CD4-positive, alpha-beta memory T cell (primary cell): Measurements from ENCODE around the gene CDC25C. TPM values are rescaled to one million over a fixed set of nuclear protein-coding genes. Genes with fewer than 3 reads are reported as not detected.
A peak's percentile ranks its signal among the peaks of the same experiment; 100 is the strongest.

Experiments
- CTCF ChIA-PET: fragments of 350-600 bp; sonication (Branson Sonifier 250); formaldehyde crosslinking; loops from one replicate; lab custom pipeline; 2021; ENCODE audit warnings: inconsistent platforms; ENCODE audit not compliant: partially characterized antibody; lab: Charles Lee
- POLR2A ChIA-PET: fragments of 350-600 bp; sonication (Branson Sonifier 250); formaldehyde crosslinking; loops from one replicate; lab custom pipeline; 2021; ENCODE audit not compliant: partially characterized antibody; lab: Charles Lee
- DNase-seq, 5 donors: peaks; one replicate each; pipeline versions ENCODE4 v3.0.0 to v3.0.0-alpha.2; 2020 to 2022; ENCODE audit warnings: mixed read lengths in 1 of 5
- H3K27ac ChIP-seq: one replicate; pipeline ENCODE4 v1.7.0; 2013; ENCODE audit warnings: low read depth, low read length
- H3K27me3 ChIP-seq: 2 replicates; pipeline ENCODE4 v1.7.0; 2013; ENCODE audit warnings: mild to moderate bottlenecking, low read length, moderate library complexity; ENCODE audit not compliant: insufficient read depth
- H3K36me3 ChIP-seq: 2 replicates; pipeline ENCODE4 v1.7.0; 2013; ENCODE audit warnings: mild to moderate bottlenecking, low read length, moderate library complexity; ENCODE audit not compliant: insufficient read depth
- H3K4me1 ChIP-seq: 2 replicates; pipeline ENCODE4 v1.7.0; 2013; ENCODE audit warnings: mild to moderate bottlenecking, low read length, moderate library complexity; ENCODE audit not compliant: insufficient read depth
- H3K4me3 ChIP-seq, 2 donors: one replicate each; pipeline ENCODE4 v1.7.0; 2013; ENCODE audit warnings: low read length in 2 of 2, mild to moderate bottlenecking in 1 of 2
- H3K9me3 ChIP-seq, 2 donors: one replicate each; pipeline ENCODE4 v1.7.0; 2013; ENCODE audit warnings: low read length in 2 of 2, control low read depth in 1 of 2; ENCODE audit not compliant: control insufficient read depth in 1 of 2
- H3K27ac Mint-ChIP-seq, 7 donors: one replicate each; pipeline ENCODE4 v1.8.0; 2020 to 2021; ENCODE audit warnings: mixed read lengths in 7 of 7, mild to moderate bottlenecking in 6 of 7, inconsistent platforms in 3 of 7, moderate library complexity in 3 of 7
- H3K27me3 Mint-ChIP-seq, 2 donors: one replicate each; pipeline ENCODE4 v1.8.0; 2020 to 2021; ENCODE audit warnings: mixed read lengths in 2 of 2
- H3K36me3 Mint-ChIP-seq, 2 donors: one replicate each; pipeline ENCODE4 v1.8.0; 2020 to 2021; ENCODE audit warnings: mixed read lengths in 2 of 2, inconsistent platforms in 1 of 2, mild to moderate bottlenecking in 1 of 2
- H3K4me1 Mint-ChIP-seq, 4 donors: one replicate each; pipeline ENCODE4 v1.8.0; 2020 to 2021; ENCODE audit warnings: mixed read lengths in 4 of 4, mild to moderate bottlenecking in 1 of 4
- H3K4me3 Mint-ChIP-seq, 8 donors: one replicate each; pipeline ENCODE4 v1.8.0; 2020 to 2021; ENCODE audit warnings: mixed read lengths in 8 of 8, mild to moderate bottlenecking in 7 of 8, moderate library complexity in 6 of 8, inconsistent platforms in 3 of 8
- H3K9me3 Mint-ChIP-seq, 8 donors: one replicate each; pipeline ENCODE4 v1.8.0; 2020 to 2021; ENCODE audit warnings: mixed read lengths in 8 of 8, mild to moderate bottlenecking in 5 of 8, inconsistent platforms in 3 of 8, moderate library complexity in 1 of 8
- intact Hi-C: fragments of 100-400 bp; cut with micrococcal nuclease; formaldehyde crosslinking; loops from one replicate; pipeline ENCODE4 v1.15.1; 2023
- polyA plus RNA-seq, 2 donors: library from polyadenylated mRNA; unstranded; fragments of 300-500 nt; fragmentation: Illumina TruSeq; gene quantifications; one replicate each; pipeline ENCODE4 v1.2.3, GENCODE V29; 2021
- total RNA-seq, 2 experiments: library from RNA; stranded (reverse); gene quantifications; one replicate each; pipeline ENCODE4 v1.2.3, GENCODE V29; 2021

Gene CDC25C
- total RNA-seq, result not detected
- polyA plus RNA-seq, result not detected

DNA sequence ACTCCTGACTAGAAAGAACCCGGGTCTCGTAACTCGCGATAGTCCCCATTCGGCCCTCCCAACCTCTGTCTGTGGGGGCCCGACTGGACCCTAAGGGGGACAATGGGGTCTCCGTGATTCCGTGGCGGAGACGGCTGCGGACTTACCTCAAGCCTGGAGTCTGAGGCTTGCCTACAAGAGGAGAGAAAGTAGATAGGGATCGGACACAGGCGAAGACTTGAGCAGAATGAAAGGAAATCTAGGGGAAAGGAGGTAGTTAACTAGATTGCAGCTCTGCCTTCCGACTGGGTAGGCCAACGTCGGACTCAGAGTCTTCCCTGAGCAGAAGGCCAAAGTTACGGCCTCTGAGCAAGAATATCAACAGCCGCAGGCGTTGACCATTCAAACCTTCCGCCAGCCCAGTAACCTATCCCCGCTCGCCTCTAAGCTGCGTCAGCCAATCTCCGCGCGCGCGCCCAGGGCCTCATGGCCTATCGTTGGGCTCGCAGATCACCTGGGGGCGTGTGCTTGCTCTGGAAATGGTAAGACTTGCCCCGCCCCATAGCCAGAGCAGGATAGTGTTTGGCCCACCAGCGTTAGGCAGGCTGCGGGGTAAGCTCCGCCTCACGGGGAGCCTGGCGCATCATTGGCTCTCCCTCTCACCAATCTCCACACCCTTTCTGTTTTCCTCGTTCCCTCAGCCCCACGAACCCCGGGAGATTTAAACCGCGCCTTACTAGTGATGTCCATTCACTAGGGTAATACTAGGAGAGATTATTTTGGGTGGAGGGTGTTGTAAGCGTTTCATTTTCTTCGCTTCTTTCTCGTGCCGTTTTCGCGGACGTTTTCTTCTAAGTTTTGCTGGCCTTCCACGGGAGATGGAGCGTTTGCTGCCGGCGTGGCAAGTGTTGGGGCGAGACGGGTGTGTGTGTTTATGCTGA lies at the start of gene CDC25C:
Gene CDC25C (minus strand): TSS at position 356 of the 920 bp plus-strand sequence. CDS start 624 bp downstream, outside the sequence.
- Histone ChIP-seq H3K27me3 (no peaks in the 10 kb centered on the region), H3K4me3 (peak within 1 kb of the TSS; percentile 43 to 71), H3K27ac (peak within 1 kb of the TSS; percentile 20), H3K36me3 (no peaks in the 10 kb centered on the region), H3K9me3 (no peaks in the 10 kb centered on the region), H3K4me1 (peaks cover 13% of the 10 kb centered on the region)
- peaks cover 5 to 16% (median 11%) of the 10 kb centered on the region in 4 donors for H3K4me1 Mint-ChIP-seq
- H3K4me3 Mint-ChIP-seq, result peak within 1 kb of the TSS; percentile 77 to 90 (median 88)
- CTCF ChIA-PET, result interaction anchor here (1.2 to 15.5 kb wide), 5 partner anchors 14 to 212 kb away, joined by 3 to 314 read pairs (median 4); partner anchors contain the start of genes EGR1, ETF1 and KDM3B
- H3K27me3 Mint-ChIP-seq, result no peaks in the 10 kb centered on the region
- intact Hi-C loops, result loop anchor here (1.0 to 10.0 kb wide), 4 partner anchors 21 to 1783 kb away; partner anchors contain the start of genes CDC23, HNRNPA0, KDM3B and PURA
- no peaks in the 10 kb centered on the region for H3K9me3 Mint-ChIP-seq
- peak within 1 kb of the TSS; percentile 36 to 92 (median 77) for H3K27ac Mint-ChIP-seq
- POLR2A ChIA-PET, result interaction anchor here (0.6 to 3.5 kb wide), 9 partner anchors 8 to 1266 kb away, joined by 3 to 56 read pairs (median 4); partner anchors contain the start of genes ETF1, HSPA9 and KDM3B
- peak; percentile 94 to 99 (median 97) for DNase-seq
- no peaks in the 10 kb centered on the region for H3K36me3 Mint-ChIP-seq

DNA sequence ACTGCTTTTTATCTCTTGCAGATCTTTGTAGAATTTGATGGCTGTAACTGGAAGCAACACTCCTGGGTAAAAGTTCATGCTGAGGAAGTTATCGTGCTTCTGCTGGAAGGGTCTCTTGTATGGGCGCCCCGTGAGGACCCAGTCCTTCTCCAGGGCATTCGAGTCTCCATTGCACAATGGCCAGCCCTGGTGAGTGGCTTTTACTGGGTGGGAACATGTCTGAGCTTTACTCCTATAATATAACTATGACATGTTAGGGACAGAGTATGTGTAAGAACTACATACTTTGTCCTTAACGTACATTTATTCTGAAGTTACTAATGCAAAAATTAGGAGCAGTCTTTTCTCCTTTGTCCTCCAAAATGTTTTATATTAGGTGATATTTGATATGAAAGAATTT lies 41.0 kb upstream of the CDC25C start:
- no peak overlapping the region for H3K4me3 ChIP-seq
- Mint-ChIP-seq H3K36me3 (peaks cover 16 to 42% of the 10 kb centered on the region in 2 donors), H3K27me3 (no peaks in the 10 kb centered on the region), H3K27ac (peak overlapping the region in 1 of 7 donors; percentile 15), H3K4me3 (no peak overlapping the region), H3K9me3 (no peaks in the 10 kb centered on the region), H3K4me1 (peaks cover 15 to 35% (median 22%) of the 10 kb centered on the region in 4 donors)
- peaks cover 23% of the 10 kb centered on the region for H3K4me1 ChIP-seq
- intact Hi-C loops, result no loop called here
- DNase-seq, result no peak
- ChIA-PET POLR2A (interaction anchor here (1.3 kb wide), 1 partner anchor 21 kb away, joined by 3 read pairs; no protein-coding TSS in a partner anchor), CTCF (interaction anchor here (7.1 kb wide), 1 partner anchor 19 kb away, joined by 67 read pairs; the partner anchor contains the start of gene KDM3B)
- no peaks in the 10 kb centered on the region for H3K9me3 ChIP-seq
- H3K27ac ChIP-seq, result no peak overlapping the region
- H3K36me3 ChIP-seq, result peaks cover 30% of the 10 kb centered on the region
- H3K27me3 ChIP-seq, result no peaks in the 10 kb centered on the region

DNA sequence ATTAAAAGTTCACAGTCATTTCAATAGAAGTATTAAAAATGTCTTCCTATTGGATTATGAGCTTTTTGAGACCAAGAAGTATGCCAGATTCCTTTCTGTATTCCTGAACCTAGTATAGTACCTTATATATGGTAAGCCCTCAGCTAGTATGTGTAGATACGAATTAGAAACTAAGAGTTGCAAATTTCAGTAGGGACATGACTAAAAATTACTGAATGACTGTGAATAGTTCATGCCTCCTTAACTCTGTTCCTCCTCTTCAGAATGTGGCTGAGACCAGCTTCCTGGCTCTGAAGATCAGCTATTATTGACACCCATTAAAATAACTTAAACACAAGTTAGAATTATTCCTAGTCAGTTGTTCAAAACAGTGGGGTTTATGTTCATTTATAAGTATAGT lies 40.6 kb upstream of the CDC25C start:
- no peaks in the 10 kb centered on the region for H3K9me3 Mint-ChIP-seq
- H3K36me3 Mint-ChIP-seq, result peaks cover 12 to 37% of the 10 kb centered on the region in 2 donors
- Histone ChIP-seq H3K36me3 (peaks cover 25% of the 10 kb centered on the region), H3K27me3 (no peaks in the 10 kb centered on the region), H3K4me1 (peaks cover 23% of the 10 kb centered on the region), H3K9me3 (no peaks in the 10 kb centered on the region), H3K27ac (no peak overlapping the region), H3K4me3 (no peak overlapping the region)
- peaks cover 15 to 35% (median 22%) of the 10 kb centered on the region in 4 donors for H3K4me1 Mint-ChIP-seq
- ChIA-PET POLR2A (interaction anchor here (1.3 kb wide), 1 partner anchor 20 kb away, joined by 3 read pairs; no protein-coding TSS in a partner anchor), CTCF (interaction anchor here (7.1 kb wide), 1 partner anchor 19 kb away, joined by 67 read pairs; the partner anchor contains the start of gene KDM3B)
- no peaks in the 10 kb centered on the region for H3K27me3 Mint-ChIP-seq
- intact Hi-C loops, result no loop called here
- DNase-seq, result no peak
- H3K4me3 Mint-ChIP-seq, result no peak overlapping the region
- no peak overlapping the region for H3K27ac Mint-ChIP-seq

DNA sequence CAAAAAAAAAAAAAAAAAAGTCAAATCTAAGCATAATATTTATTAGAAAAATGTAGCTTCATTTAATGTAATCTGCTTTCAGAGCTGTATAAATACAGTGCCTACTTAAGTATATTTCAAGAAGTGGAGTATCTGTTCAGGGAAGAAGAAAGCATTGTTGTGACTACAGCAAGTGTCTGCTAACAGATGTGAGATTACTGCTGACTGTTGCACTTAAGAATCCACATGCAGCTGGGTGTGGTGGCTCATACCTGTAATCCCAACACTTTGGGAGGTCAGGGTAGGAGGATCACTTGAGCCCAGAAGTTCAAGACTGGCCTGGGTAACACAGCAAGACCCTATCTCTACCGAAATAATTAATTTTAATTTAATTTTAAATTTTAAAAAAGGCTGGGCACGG lies 39.9 kb upstream of the CDC25C start:
- Histone ChIP-seq H3K9me3 (no peaks in the 10 kb centered on the region), H3K4me3 (no peak overlapping the region), H3K36me3 (peaks cover 18% of the 10 kb centered on the region), H3K4me1 (peaks cover 30% of the 10 kb centered on the region), H3K27ac (no peak overlapping the region), H3K27me3 (no peaks in the 10 kb centered on the region)
- Mint-ChIP-seq H3K36me3 (peaks cover 6 to 30% of the 10 kb centered on the region in 2 donors), H3K27me3 (no peaks in the 10 kb centered on the region), H3K4me3 (no peak overlapping the region), H3K9me3 (no peaks in the 10 kb centered on the region), H3K4me1 (peaks cover 22 to 42% (median 28%) of the 10 kb centered on the region in 4 donors), H3K27ac (no peak overlapping the region)
- intact Hi-C loops, result no loop called here
- no peak for DNase-seq
- POLR2A ChIA-PET, result interaction anchor here (0.6 to 1.3 kb wide), 2 partner anchors 10 to 205 kb away, joined by 3 to 5 read pairs; no protein-coding TSS in a partner anchor
- CTCF ChIA-PET, result interaction anchor here (0.7 to 7.1 kb wide), 3 partner anchors 18 to 143 kb away, joined by 3 to 67 read pairs (median 3); partner anchors contain the start of gene KDM3B

DNA sequence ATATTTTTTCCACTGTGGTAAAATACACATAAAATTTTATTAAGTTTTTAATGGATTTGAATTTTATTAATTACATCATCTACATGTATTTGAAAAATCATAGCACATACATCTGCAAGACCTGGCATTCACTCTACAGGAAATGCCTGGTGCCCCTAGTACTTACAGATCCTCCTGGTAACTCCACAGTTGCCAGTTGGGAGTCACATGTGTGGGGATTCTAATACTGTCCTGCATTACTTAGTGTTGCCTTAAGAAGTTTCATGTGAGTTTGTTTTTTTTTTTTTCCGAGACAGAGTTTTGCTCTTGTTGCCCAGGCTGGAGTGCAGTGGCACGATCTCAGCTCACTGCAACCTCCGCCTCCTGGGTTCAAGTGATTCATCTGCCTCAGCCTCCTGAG lies 38.9 kb upstream of the CDC25C start:
- peak overlapping the region in 1 of 7 donors; percentile 52 for H3K27ac Mint-ChIP-seq
- H3K27ac ChIP-seq, result no peak overlapping the region
- DNase-seq, result no peak
- H3K36me3 Mint-ChIP-seq, result peaks cover 6 to 26% of the 10 kb centered on the region in 2 donors
- H3K4me3 Mint-ChIP-seq, result no peak overlapping the region
- no peaks in the 10 kb centered on the region for H3K27me3 Mint-ChIP-seq
- H3K9me3 ChIP-seq, result no peaks in the 10 kb centered on the region
- intact Hi-C loops, result no loop called here
- ChIA-PET CTCF (interaction anchor here (0.7 to 7.1 kb wide), 3 partner anchors 17 to 26 kb away, joined by 3 to 67 read pairs (median 3); partner anchors contain the start of gene KDM3B), POLR2A (interaction anchor here (1.3 kb wide), 1 partner anchor 11 kb away, joined by 5 read pairs; no protein-coding TSS in a partner anchor)
- peaks cover 15% of the 10 kb centered on the region for H3K36me3 ChIP-seq
- H3K4me3 ChIP-seq, result no peak overlapping the region
- H3K4me1 ChIP-seq, result peaks cover 34% of the 10 kb centered on the region
- H3K4me1 Mint-ChIP-seq, result peaks cover 25 to 46% (median 33%) of the 10 kb centered on the region in 4 donors
- H3K27me3 ChIP-seq, result no peaks in the 10 kb centered on the region
- no peaks in the 10 kb centered on the region for H3K9me3 Mint-ChIP-seq

DNA sequence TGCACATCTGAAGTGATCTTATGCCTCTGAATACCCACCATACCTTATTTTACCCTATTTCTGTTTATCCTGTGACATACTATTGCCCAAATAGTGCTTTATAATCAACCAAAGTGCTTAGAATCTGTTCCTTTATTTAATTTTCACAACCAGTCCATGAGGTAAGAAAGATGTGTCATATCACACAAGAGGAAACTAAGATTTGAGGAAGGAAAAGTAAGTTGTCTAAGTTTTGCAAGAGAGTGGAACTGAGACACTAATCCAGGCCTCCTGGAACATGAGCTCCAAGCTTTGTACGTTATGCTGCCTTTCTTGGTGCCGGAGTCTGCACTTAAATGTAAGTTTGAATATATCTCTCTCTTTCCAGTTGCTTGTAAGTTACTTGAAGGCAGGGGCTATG lies 38.1 kb upstream of the CDC25C start:
- Histone ChIP-seq H3K9me3 (no peaks in the 10 kb centered on the region), H3K36me3 (peaks cover 11% of the 10 kb centered on the region), H3K4me1 (peaks cover 34% of the 10 kb centered on the region), H3K27ac (no peak overlapping the region), H3K27me3 (no peaks in the 10 kb centered on the region), H3K4me3 (no peak overlapping the region)
- Mint-ChIP-seq H3K36me3 (peaks cover 2 to 22% of the 10 kb centered on the region in 2 donors), H3K27ac (peak overlapping the region in 2 of 7 donors; percentile 38 to 86), H3K9me3 (no peaks in the 10 kb centered on the region), H3K4me1 (peaks cover 27 to 46% (median 34%) of the 10 kb centered on the region in 4 donors), H3K27me3 (no peaks in the 10 kb centered on the region), H3K4me3 (peak overlapping the region in 1 of 8 donors; percentile 52)
- DNase-seq, result no peak
- CTCF ChIA-PET, result interaction anchor here (1.2 to 7.1 kb wide), 2 partner anchors 16 to 22 kb away, joined by 3 to 67 read pairs; partner anchors contain the start of gene KDM3B
- intact Hi-C loops, result no loop called here
- POLR2A ChIA-PET, result interaction anchor here (0.7 kb wide), 1 partner anchor 11 kb away, joined by 4 read pairs; no protein-coding TSS in a partner anchor
